Stimulated activated CD8-positive, alpha-beta memory T cell treated with anti-CD3 and anti-CD28 coated beads, Interleukin-4, amount 100 ng/mL, for 1 hour (primary cell): ENCODE data around the gene CTDSPL.
"Not testable (repeated sequence)": the region's sequence is repeated elsewhere in the genome, so short reads cannot be mapped to it uniquely, and the experiment has no call there.

Source experiments
- DNase-seq, 2 donors: peaks; one replicate each; pipeline ENCODE4 v3.0.0-alpha.2; 2020; ENCODE audit warnings: low read depth in 2 of 2, low spot score in 1 of 2

Gene CTDSPL

DNA sequence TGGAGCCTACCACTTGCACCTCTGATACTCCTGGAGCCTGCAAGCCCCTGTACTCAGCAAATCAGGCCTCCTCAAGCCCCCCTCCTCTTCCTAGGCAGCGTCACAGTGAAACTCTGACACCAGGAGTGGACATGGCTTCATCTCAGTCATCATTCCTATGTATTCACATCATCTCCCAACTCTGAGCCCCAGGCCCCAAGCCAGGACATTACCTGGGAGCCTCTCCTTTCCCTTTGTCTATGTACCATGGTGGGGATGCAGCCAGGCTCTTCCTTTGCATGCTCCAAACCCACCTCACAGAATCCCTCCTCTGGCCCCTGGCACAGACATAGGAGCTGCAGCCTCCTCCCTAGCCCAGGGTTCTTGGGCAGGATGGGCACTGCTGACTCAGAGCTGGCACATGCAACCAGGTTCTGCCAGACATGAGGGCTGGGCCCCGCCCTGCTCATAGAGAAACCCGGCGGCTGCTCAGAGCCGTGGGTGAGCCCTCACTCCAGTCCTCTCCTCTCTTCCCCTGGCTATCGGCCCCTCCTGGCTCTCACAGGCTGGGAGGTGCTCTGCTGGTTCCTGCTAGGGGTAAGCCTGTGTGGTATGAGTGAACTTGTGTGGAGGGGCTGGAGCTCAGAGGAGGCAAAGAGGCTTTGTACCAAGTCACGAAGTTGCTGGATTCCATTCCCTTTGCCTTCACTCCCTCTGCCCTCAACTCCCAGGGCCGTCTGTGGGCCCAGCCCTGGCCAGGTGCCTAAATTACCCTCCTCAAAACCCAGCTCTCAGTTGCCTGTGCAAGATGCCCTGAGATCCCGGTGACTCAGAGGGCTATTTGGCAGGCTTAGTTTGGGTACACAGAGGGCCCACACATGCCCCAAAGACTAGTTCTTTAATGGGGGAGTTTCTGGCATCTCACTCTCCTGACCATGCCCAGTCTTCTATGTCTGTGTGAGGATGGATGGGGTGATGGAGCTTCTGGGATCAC is 169.6 kb downstream of the CTDSPL start:
- DNase-seq = no peak

DNA sequence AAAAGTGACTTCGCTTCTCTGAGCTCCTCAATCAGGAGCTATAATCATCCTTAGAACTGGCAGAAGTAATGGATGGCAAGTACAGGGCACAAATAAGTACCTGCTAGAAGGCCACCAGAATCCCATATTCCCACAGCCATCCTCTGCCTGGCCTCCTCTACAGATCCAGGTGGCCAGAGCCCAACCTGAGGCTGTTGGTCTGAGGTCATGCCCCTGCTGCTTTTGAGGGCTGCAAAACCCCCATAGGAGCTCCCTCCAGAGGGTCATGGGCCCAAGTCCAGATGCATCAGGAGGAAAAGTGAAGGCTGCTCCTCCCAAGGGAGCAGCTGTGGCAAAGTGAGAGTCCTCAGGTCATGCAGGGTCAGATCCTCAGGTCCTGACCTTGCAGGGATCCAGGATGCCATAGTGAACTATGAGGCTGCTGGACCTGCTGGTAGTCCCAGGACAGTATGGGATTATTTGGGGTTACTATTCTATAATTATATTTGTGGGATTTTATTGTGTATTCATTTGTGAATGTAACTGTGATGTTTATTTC is 170.7 kb downstream of the CTDSPL start:
- DNase-seq = no peak

- DNase-seq = not testable (repeated sequence)
These were observed 171.9 kb downstream of the CTDSPL start for GRCh38 chr3:38033586-38033985.
